ENCODE measurements around the gene PAFAH1B2. TPM values are rescaled to one million over a fixed set of nuclear protein-coding genes. Genes with fewer than 3 reads are reported as not detected.

Gene PAFAH1B2
- total RNA-seq, 1 donor from 2014 or later, result 78.7 TPM

- peaks cover 4% of the 10 kb centered on the region for H3K4me1 Mint-ChIP-seq
- intact Hi-C loops (cut with micrococcal nuclease), result no loop called here
- peaks cover 63% of the 10 kb centered on the region for H3K36me3 Mint-ChIP-seq (ENCODE audit: low read depth)
- H3K4me3 Mint-ChIP-seq, result no peak overlapping the region
- DNase-seq, result no peak
- no peak overlapping the region for H3K27ac Mint-ChIP-seq
- ATAC-seq (ENCODE audit: low read depth), result no peak
- TF ChIP-seq CTCF (IDR thresholded peaks at IDR 0.05), result no peak
- CTCF ChIA-PET, result no interaction called here
- POLR2A ChIA-PET, result interaction anchor here (1.7 kb wide), 1 partner anchor 8 kb away, joined by 11 read pairs; the partner anchor contains the start of gene SIDT2
- H3K27me3 Mint-ChIP-seq, result no peaks in the 10 kb centered on the region
- H3K9me3 Mint-ChIP-seq, result no peaks in the 10 kb centered on the region
These were observed 26.1 kb downstream of the PAFAH1B2 start for GRCh38 chr11:117170210-117170609.

DNA sequence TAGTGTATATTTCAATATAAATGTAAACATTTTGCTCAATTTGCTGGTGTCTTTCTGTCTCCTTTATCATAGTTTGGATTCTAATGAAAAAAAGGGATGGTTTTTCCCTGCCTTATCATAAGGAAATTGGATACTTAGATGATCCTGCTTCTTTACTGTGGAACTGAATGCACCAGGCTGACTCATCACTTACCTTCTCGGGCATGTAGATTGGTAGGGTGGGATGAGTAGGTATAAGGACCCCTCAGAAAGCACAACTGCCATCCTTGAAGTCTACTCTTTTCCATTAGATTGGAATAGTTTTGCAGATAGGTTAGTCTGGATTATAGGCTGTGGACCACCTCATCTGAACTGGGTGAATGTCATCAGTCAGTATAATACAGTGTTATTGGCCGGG lies 26.9 kb downstream of the PAFAH1B2 start:
- H3K4me3 Mint-ChIP-seq, result no peak overlapping the region
- peaks cover 56% of the 10 kb centered on the region for H3K36me3 Mint-ChIP-seq (ENCODE audit: low read depth)
- H3K27ac Mint-ChIP-seq, result no peak overlapping the region
- POLR2A ChIA-PET, result interaction anchor here (0.7 kb wide), 1 partner anchor 182 kb away, joined by 4 read pairs; no protein-coding TSS in a partner anchor
- no peak for ATAC-seq (ENCODE audit: low read depth)
- no peak for TF ChIP-seq CTCF (IDR thresholded peaks at IDR 0.05)
- no peak for DNase-seq
- intact Hi-C loops (cut with micrococcal nuclease), result no loop called here
- H3K4me1 Mint-ChIP-seq, result peaks cover 4% of the 10 kb centered on the region
- CTCF ChIA-PET, result no interaction called here
- H3K9me3 Mint-ChIP-seq, result no peaks in the 10 kb centered on the region
- H3K27me3 Mint-ChIP-seq, result no peaks in the 10 kb centered on the region

GRCh38 chr11:117171404-117172061 lies 27.4 kb downstream of the PAFAH1B2 start:
- TF ChIP-seq CTCF (IDR thresholded peaks at IDR 0.05), result no peak
- ChIA-PET POLR2A (interaction anchor here (0.7 to 2.6 kb wide), 2 partner anchors 27 to 183 kb away, joined by 4 to 9 read pairs; partner anchors contain the start of gene PAFAH1B2), CTCF (interaction anchor here (1.2 kb wide), 1 partner anchor 10 kb away, joined by 3 read pairs; no protein-coding TSS in a partner anchor)
- Mint-ChIP-seq H3K4me3 (no peak overlapping the region), H3K9me3 (no peaks in the 10 kb centered on the region), H3K36me3 (ENCODE audit: low read depth) (peaks cover 51% of the 10 kb centered on the region), H3K4me1 (peaks cover 4% of the 10 kb centered on the region), H3K27me3 (no peaks in the 10 kb centered on the region), H3K27ac (no peak overlapping the region)
- DNase-seq, result no peak
- intact Hi-C loops (cut with micrococcal nuclease), result no loop called here
- no peak for ATAC-seq (ENCODE audit: low read depth)

DNA sequence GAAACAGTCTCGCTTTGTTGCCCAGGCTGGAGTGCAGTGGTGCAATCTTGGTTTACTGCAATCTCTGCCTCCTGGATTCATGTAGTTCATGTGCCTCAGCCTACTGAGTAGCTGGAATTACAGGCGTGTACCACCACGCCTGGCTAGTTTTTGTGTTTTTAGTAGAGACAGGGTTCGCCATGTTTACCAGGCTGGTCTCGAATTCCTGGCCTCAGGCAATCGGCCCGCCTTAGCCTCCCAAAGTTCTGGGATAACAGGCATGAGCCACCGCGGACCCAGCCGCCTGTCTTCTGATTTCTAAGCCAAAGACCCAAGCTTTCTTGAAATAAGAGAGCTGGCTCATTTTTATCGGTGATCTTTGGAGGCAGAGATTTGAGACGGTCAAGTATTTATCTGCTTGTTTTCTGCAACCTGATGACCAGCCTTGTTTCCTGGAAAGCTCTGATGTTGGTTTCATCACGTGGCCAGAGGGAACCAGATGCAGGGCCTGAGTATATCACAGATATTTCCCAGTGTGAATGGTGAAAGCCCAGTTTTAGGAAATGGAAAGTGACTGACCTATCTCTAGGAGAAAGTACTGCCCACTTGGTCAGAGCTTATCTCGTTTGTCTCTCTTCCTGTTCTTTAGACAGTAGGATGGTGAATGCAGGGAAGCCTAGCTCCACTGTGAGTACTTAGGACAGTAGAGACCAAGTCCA lies 28.8 kb downstream of the PAFAH1B2 start:
- H3K27ac Mint-ChIP-seq, result peak overlapping the region; percentile 44
- H3K36me3 Mint-ChIP-seq (ENCODE audit: low read depth), result peaks cover 37% of the 10 kb centered on the region
- ChIA-PET CTCF (interaction anchor here (1.2 kb wide), 1 partner anchor 9 kb away, joined by 3 read pairs; no protein-coding TSS in a partner anchor), POLR2A (interaction anchor here (0.6 to 2.6 kb wide), 2 partner anchors 21 to 28 kb away, joined by 3 to 9 read pairs; partner anchors contain the start of gene PAFAH1B2)
- TF ChIP-seq CTCF (IDR thresholded peaks at IDR 0.05), result no peak
- H3K9me3 Mint-ChIP-seq, result no peaks in the 10 kb centered on the region
- intact Hi-C loops (cut with micrococcal nuclease), result no loop called here
- DNase-seq, result no peak
- H3K4me1 Mint-ChIP-seq, result peaks cover 4% of the 10 kb centered on the region
- no peak overlapping the region for H3K4me3 Mint-ChIP-seq
- H3K27me3 Mint-ChIP-seq, result no peaks in the 10 kb centered on the region
- ATAC-seq (ENCODE audit: low read depth), result no peak

GRCh38 chr11:117175104-117175503 lies 31.0 kb downstream of the PAFAH1B2 start:
- ATAC-seq (ENCODE audit: low read depth) (no peak), DNase-seq (no peak)
- ChIA-PET POLR2A (interaction anchor here (1.4 kb wide), 1 partner anchor 31 kb away, joined by 5 read pairs; the partner anchor contains the start of gene PAFAH1B2), CTCF (no interaction called here)
- Mint-ChIP-seq H3K36me3 (ENCODE audit: low read depth) (peaks cover 24% of the 10 kb centered on the region), H3K9me3 (no peaks in the 10 kb centered on the region), H3K27me3 (no peaks in the 10 kb centered on the region), H3K4me3 (no peak overlapping the region), H3K4me1 (peaks cover 18% of the 10 kb centered on the region), H3K27ac (no peak overlapping the region)
- TF ChIP-seq CTCF (IDR thresholded peaks at IDR 0.05), result no peak
- intact Hi-C loops (cut with micrococcal nuclease), result no loop called here

Data from activated B cell treated with CpG ODN at 0.5 μM for 24 hours (primary cell).